H1 (cell line): ENCODE results near the gene NFIX.

Experiments
- ATF3 ChIP-seq: IDR thresholded peaks from 2 replicates; pipeline ENCODE4 v1.6.1; 2011; ENCODE audit warnings: low read depth, mild to moderate bottlenecking, low read length; ENCODE audit not compliant: insufficient read depth
- BRCA1 ChIP-seq: IDR thresholded peaks from 2 replicates; pipeline ENCODE4 v1.6.1; 2012; ENCODE audit warnings: low read depth, low read length, improper control_type of control experiment
- CEBPB ChIP-seq: IDR thresholded peaks from 2 replicates; pipeline ENCODE4 v1.6.1; 2012; ENCODE audit warnings: low read depth, low read length
- CTCF ChIP-seq, 3 experiments: IDR thresholded peaks; 1 replicate in 2 of 3; 2 replicates in 1 of 3; pipeline versions ENCODE4 v1.5.1 to v1.6.1; 2011; ENCODE audit warnings: low read length in 3 of 3, mild to moderate bottlenecking in 3 of 3, inconsistent platforms in 2 of 3, low read depth in 1 of 3, moderate library complexity in 1 of 3; ENCODE audit not compliant: insufficient read depth in 1 of 3; ENCODE audit errors: control extremely low read depth in 1 of 3
- EP300 ChIP-seq, 2 experiments: IDR thresholded peaks; 1 replicate in 1 of 2; 2 replicates in 1 of 2; pipeline ENCODE4 v1.6.1; 2011 to 2012; ENCODE audit warnings: low read depth in 2 of 2, low read length in 2 of 2, mild to moderate bottlenecking in 2 of 2, borderline replicate concordance in 1 of 2, inconsistent platforms in 1 of 2, moderate library complexity in 1 of 2
- GTF2F1 ChIP-seq: IDR thresholded peaks from 2 replicates; pipeline ENCODE4 v1.6.1; 2012; ENCODE audit warnings: low read depth, low read length, improper control_type of control experiment, borderline replicate concordance
- POLR2AphosphoS5 ChIP-seq: IDR thresholded peaks from 2 replicates; pipeline ENCODE4 v1.6.1; 2011; ENCODE audit warnings: low read depth, low read length
- TF ChIP-seq, protein P1 (sequence below): IDR thresholded peaks from 2 replicates; pipeline ENCODE4 v1.6.1; 2011; ENCODE audit warnings: low read length, improper control_type of control experiment

- TF ChIP-seq CTCF (IDR thresholded peaks at IDR 0.05; ENCODE audit: control extremely low read depth in 1 of 3, insufficient read depth in 1 of 3, low read depth in 1 of 3, low read length in 3 of 3) = no peak
- TF ChIP-seq EP300 (IDR thresholded peaks at IDR 0.05; ENCODE audit: borderline replicate concordance in 1 of 2, low read depth in 2 of 2, low read length in 2 of 2) = no peak
- no peak for TF ChIP-seq GTF2F1
- no peak for TF ChIP-seq ATF3
- TF ChIP-seq CEBPB = no peak
- TF ChIP-seq, protein P1, sequence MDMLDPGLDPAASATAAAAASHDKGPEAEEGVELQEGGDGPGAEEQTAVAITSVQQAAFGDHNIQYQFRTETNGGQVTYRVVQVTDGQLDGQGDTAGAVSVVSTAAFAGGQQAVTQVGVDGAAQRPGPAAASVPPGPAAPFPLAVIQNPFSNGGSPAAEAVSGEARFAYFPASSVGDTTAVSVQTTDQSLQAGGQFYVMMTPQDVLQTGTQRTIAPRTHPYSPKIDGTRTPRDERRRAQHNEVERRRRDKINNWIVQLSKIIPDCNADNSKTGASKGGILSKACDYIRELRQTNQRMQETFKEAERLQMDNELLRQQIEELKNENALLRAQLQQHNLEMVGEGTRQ = no peak
- no peak for TF ChIP-seq BRCA1
- TF ChIP-seq POLR2AphosphoS5 = no peak
These were observed 23.0 kb downstream of the NFIX start for GRCh38 chr19:13018035-13018914.
